DMS 273 (cell line): ENCODE data around the gene AMZ1.
"Not testable (repeated sequence)": the region's sequence is repeated elsewhere in the genome, so short reads cannot be mapped to it uniquely, and the experiment has no call there.

Source experiments
- DNase-seq: peaks from one replicate; lab custom pipeline; 2025; ENCODE audit not compliant: unreplicated experiment; lab: John Stamatoyannopoulos, UW

The AMZ1 gene

GRCh38 chr7:2689951-2690705 is 2.1 kb downstream of the AMZ1 start:
- no peak for DNase-seq

- DNase-seq: no peak
These were observed 3.2 kb downstream of the AMZ1 start for GRCh38 chr7:2691011-2691707.

- DNase-seq: not testable (repeated sequence)
These were observed 4.0 kb downstream of the AMZ1 start for GRCh38 chr7:2691932-2692439.

- no peak for DNase-seq
These were observed 4.5 kb downstream of the AMZ1 start for GRCh38 chr7:2692543-2692942.

GRCh38 chr7:2693420-2694121 is 5.6 kb downstream of the AMZ1 start:
- DNase-seq: not testable (repeated sequence)

- not testable (repeated sequence) for DNase-seq
These were observed 6.1 kb downstream of the AMZ1 start for GRCh38 chr7:2694122-2694436.

- no peak for DNase-seq
These were observed 10.7 kb downstream of the AMZ1 start for GRCh38 chr7:2698581-2699288.

GRCh38 chr7:2699289-2699620 is 11.3 kb downstream of the AMZ1 start:
- DNase-seq: peak; percentile 54

- no peak for DNase-seq
These were observed 12.3 kb downstream of the AMZ1 start for GRCh38 chr7:2700141-2700850.

GRCh38 chr7:2701424-2701823 is 13.4 kb downstream of the AMZ1 start:
- no peak for DNase-seq

GRCh38 chr7:2701832-2702593 is 14.0 kb downstream of the AMZ1 start:
- peak; percentile 39 for DNase-seq

GRCh38 chr7:2702594-2702957 is 14.6 kb downstream of the AMZ1 start:
- no peak for DNase-seq

GRCh38 chr7:2705371-2706096 is 17.5 kb downstream of the AMZ1 start:
- DNase-seq: no peak

- no peak for DNase-seq
These were observed 18.7 kb downstream of the AMZ1 start for GRCh38 chr7:2706685-2707126.

GRCh38 chr7:2707481-2707880 is 19.5 kb downstream of the AMZ1 start:
- no peak for DNase-seq

GRCh38 chr7:2708041-2708440 is 20.0 kb downstream of the AMZ1 start:
- DNase-seq: no peak

- no peak for DNase-seq
These were observed 20.7 kb downstream of the AMZ1 start for GRCh38 chr7:2708547-2709310.

- peak; percentile 89 for DNase-seq
These were observed 21.7 kb downstream of the AMZ1 start for GRCh38 chr7:2709553-2710285.
